ENCODE measurements around the gene ADAM23.

ADAM23 gene

GRCh38 chr2:206597717-206598218 lies 154.4 kb downstream of the ADAM23 start:
- Histone ChIP-seq H3K36me3 (ENCODE audit: control insufficient read depth, insufficient read depth, low read length) (no peaks in the 10 kb centered on the region), H3K27ac (ENCODE audit: low read length) (no peak overlapping the region), H3K4me1 (ENCODE audit: control insufficient read depth, insufficient read depth, low read length) (no peaks in the 10 kb centered on the region), H3K27me3 (ENCODE audit: control insufficient read depth, insufficient read depth, low read length) (no peaks in the 10 kb centered on the region), H3K4me3 (ENCODE audit: low read length) (no peak overlapping the region), H3K9me3 (ENCODE audit: control insufficient read depth, insufficient read depth, low read length) (no peaks in the 10 kb centered on the region)
- no CpG with 5 or more reads among the region's 3 CpGs for WGBS (ENCODE audit: insufficient coverage, insufficient read length)
- no peak for DNase-seq (ENCODE audit: low read depth, low spot score)

- Histone ChIP-seq H3K4me1 (ENCODE audit: control insufficient read depth, insufficient read depth, low read length) (no peaks in the 10 kb centered on the region), H3K4me3 (ENCODE audit: low read length) (no peak overlapping the region), H3K9me3 (ENCODE audit: control insufficient read depth, insufficient read depth, low read length) (no peaks in the 10 kb centered on the region), H3K27ac (ENCODE audit: low read length) (no peak overlapping the region), H3K36me3 (ENCODE audit: control insufficient read depth, insufficient read depth, low read length) (no peaks in the 10 kb centered on the region), H3K27me3 (ENCODE audit: control insufficient read depth, insufficient read depth, low read length) (no peaks in the 10 kb centered on the region)
- DNase-seq (ENCODE audit: low read depth, low spot score): no peak
- WGBS (ENCODE audit: insufficient coverage, insufficient read length): no CpG with 5 or more reads among the region's 3 CpGs
Observed at GRCh38 chr2:206603243-206603642, 159.9 kb downstream of the ADAM23 start.

GRCh38 chr2:206610451-206610850 lies 167.1 kb downstream of the ADAM23 start:
- WGBS (ENCODE audit: insufficient coverage, insufficient read length): no CpG with 5 or more reads among the region's 1 CpG
- no peak overlapping the region for H3K4me3 ChIP-seq (ENCODE audit: low read length)
- no peaks in the 10 kb centered on the region for H3K36me3 ChIP-seq (ENCODE audit: control insufficient read depth, insufficient read depth, low read length)
- H3K27ac ChIP-seq (ENCODE audit: low read length): no peak overlapping the region
- no peaks in the 10 kb centered on the region for H3K9me3 ChIP-seq (ENCODE audit: control insufficient read depth, insufficient read depth, low read length)
- no peaks in the 10 kb centered on the region for H3K27me3 ChIP-seq (ENCODE audit: control insufficient read depth, insufficient read depth, low read length)
- DNase-seq (ENCODE audit: low read depth, low spot score): no peak
- no peaks in the 10 kb centered on the region for H3K4me1 ChIP-seq (ENCODE audit: control insufficient read depth, insufficient read depth, low read length)

- H3K36me3 ChIP-seq (ENCODE audit: control insufficient read depth, insufficient read depth, low read length): no peaks in the 10 kb centered on the region
- no peak overlapping the region for H3K4me3 ChIP-seq (ENCODE audit: low read length)
- H3K27me3 ChIP-seq (ENCODE audit: control insufficient read depth, insufficient read depth, low read length): no peaks in the 10 kb centered on the region
- no peaks in the 10 kb centered on the region for H3K4me1 ChIP-seq (ENCODE audit: control insufficient read depth, insufficient read depth, low read length)
- no CpG with 5 or more reads among the region's 6 CpGs for WGBS (ENCODE audit: insufficient coverage, insufficient read length)
- H3K27ac ChIP-seq (ENCODE audit: low read length): no peak overlapping the region
- DNase-seq (ENCODE audit: low read depth, low spot score): no peak
- H3K9me3 ChIP-seq (ENCODE audit: control insufficient read depth, insufficient read depth, low read length): no peaks in the 10 kb centered on the region
Observed at GRCh38 chr2:206611191-206611590, 167.9 kb downstream of the ADAM23 start.

- no peaks in the 10 kb centered on the region for H3K4me1 ChIP-seq (ENCODE audit: control insufficient read depth, insufficient read depth, low read length)
- H3K36me3 ChIP-seq (ENCODE audit: control insufficient read depth, insufficient read depth, low read length): no peaks in the 10 kb centered on the region
- H3K27ac ChIP-seq (ENCODE audit: low read length): no peak overlapping the region
- H3K27me3 ChIP-seq (ENCODE audit: control insufficient read depth, insufficient read depth, low read length): no peaks in the 10 kb centered on the region
- no peak for DNase-seq (ENCODE audit: low read depth, low spot score)
- no peaks in the 10 kb centered on the region for H3K9me3 ChIP-seq (ENCODE audit: control insufficient read depth, insufficient read depth, low read length)
- no CpG with 5 or more reads among the region's 3 CpGs for WGBS (ENCODE audit: insufficient coverage, insufficient read length)
- H3K4me3 ChIP-seq (ENCODE audit: low read length): no peak overlapping the region
Observed at GRCh38 chr2:206611736-206612135, 168.4 kb downstream of the ADAM23 start.

GRCh38 chr2:206614811-206615210 lies 171.5 kb downstream of the ADAM23 start:
- Histone ChIP-seq H3K9me3 (ENCODE audit: control insufficient read depth, insufficient read depth, low read length) (no peaks in the 10 kb centered on the region), H3K36me3 (ENCODE audit: control insufficient read depth, insufficient read depth, low read length) (no peaks in the 10 kb centered on the region), H3K4me1 (ENCODE audit: control insufficient read depth, insufficient read depth, low read length) (no peaks in the 10 kb centered on the region), H3K4me3 (ENCODE audit: low read length) (no peak overlapping the region), H3K27me3 (ENCODE audit: control insufficient read depth, insufficient read depth, low read length) (no peaks in the 10 kb centered on the region), H3K27ac (ENCODE audit: low read length) (no peak overlapping the region)
- no peak for DNase-seq (ENCODE audit: low read depth, low spot score)
- 100% methylated on average over 1 of the region's 6 CpGs for WGBS (ENCODE audit: insufficient coverage, insufficient read length)

GRCh38 chr2:206615417-206616089 lies 172.2 kb downstream of the ADAM23 start:
- H3K36me3 ChIP-seq (ENCODE audit: control insufficient read depth, insufficient read depth, low read length): no peaks in the 10 kb centered on the region
- H3K27me3 ChIP-seq (ENCODE audit: control insufficient read depth, insufficient read depth, low read length): no peaks in the 10 kb centered on the region
- no peak overlapping the region for H3K27ac ChIP-seq (ENCODE audit: low read length)
- H3K9me3 ChIP-seq (ENCODE audit: control insufficient read depth, insufficient read depth, low read length): no peaks in the 10 kb centered on the region
- H3K4me3 ChIP-seq (ENCODE audit: low read length): no peak overlapping the region
- H3K4me1 ChIP-seq (ENCODE audit: control insufficient read depth, insufficient read depth, low read length): no peaks in the 10 kb centered on the region
- no peak for DNase-seq (ENCODE audit: low read depth, low spot score)
- WGBS (ENCODE audit: insufficient coverage, insufficient read length): no CpG with 5 or more reads among the region's 7 CpGs

- no CpG with 5 or more reads among the region's 2 CpGs for WGBS (ENCODE audit: insufficient coverage, insufficient read length)
- H3K27ac ChIP-seq (ENCODE audit: low read length): no peak overlapping the region
- H3K9me3 ChIP-seq (ENCODE audit: control insufficient read depth, insufficient read depth, low read length): no peaks in the 10 kb centered on the region
- DNase-seq (ENCODE audit: low read depth, low spot score): no peak
- no peaks in the 10 kb centered on the region for H3K4me1 ChIP-seq (ENCODE audit: control insufficient read depth, insufficient read depth, low read length)
- H3K27me3 ChIP-seq (ENCODE audit: control insufficient read depth, insufficient read depth, low read length): no peaks in the 10 kb centered on the region
- H3K36me3 ChIP-seq (ENCODE audit: control insufficient read depth, insufficient read depth, low read length): no peaks in the 10 kb centered on the region
- no peak overlapping the region for H3K4me3 ChIP-seq (ENCODE audit: low read length)
Observed at GRCh38 chr2:206616151-206616550, 172.8 kb downstream of the ADAM23 start.

GRCh38 chr2:206619011-206619410 lies 175.7 kb downstream of the ADAM23 start:
- no CpG with 5 or more reads among the region's 3 CpGs for WGBS (ENCODE audit: insufficient coverage, insufficient read length)
- no peaks in the 10 kb centered on the region for H3K27me3 ChIP-seq (ENCODE audit: control insufficient read depth, insufficient read depth, low read length)
- no peaks in the 10 kb centered on the region for H3K36me3 ChIP-seq (ENCODE audit: control insufficient read depth, insufficient read depth, low read length)
- H3K27ac ChIP-seq (ENCODE audit: low read length): no peak overlapping the region
- no peaks in the 10 kb centered on the region for H3K9me3 ChIP-seq (ENCODE audit: control insufficient read depth, insufficient read depth, low read length)
- no peak overlapping the region for H3K4me3 ChIP-seq (ENCODE audit: low read length)
- H3K4me1 ChIP-seq (ENCODE audit: control insufficient read depth, insufficient read depth, low read length): no peaks in the 10 kb centered on the region
- no peak for DNase-seq (ENCODE audit: low read depth, low spot score)

GRCh38 chr2:206626108-206626507 lies 182.8 kb downstream of the ADAM23 start:
- H3K9me3 ChIP-seq (ENCODE audit: control insufficient read depth, insufficient read depth, low read length): no peaks in the 10 kb centered on the region
- no peaks in the 10 kb centered on the region for H3K4me1 ChIP-seq (ENCODE audit: control insufficient read depth, insufficient read depth, low read length)
- H3K4me3 ChIP-seq (ENCODE audit: low read length): no peak overlapping the region
- no peaks in the 10 kb centered on the region for H3K27me3 ChIP-seq (ENCODE audit: control insufficient read depth, insufficient read depth, low read length)
- DNase-seq (ENCODE audit: low read depth, low spot score): no peak
- no peaks in the 10 kb centered on the region for H3K36me3 ChIP-seq (ENCODE audit: control insufficient read depth, insufficient read depth, low read length)
- no peak overlapping the region for H3K27ac ChIP-seq (ENCODE audit: low read length)
- no CpG with 5 or more reads among the region's 2 CpGs for WGBS (ENCODE audit: insufficient coverage, insufficient read length)

- Histone ChIP-seq H3K4me1 (ENCODE audit: control insufficient read depth, insufficient read depth, low read length) (no peaks in the 10 kb centered on the region), H3K36me3 (ENCODE audit: control insufficient read depth, insufficient read depth, low read length) (no peaks in the 10 kb centered on the region), H3K27me3 (ENCODE audit: control insufficient read depth, insufficient read depth, low read length) (no peaks in the 10 kb centered on the region), H3K9me3 (ENCODE audit: control insufficient read depth, insufficient read depth, low read length) (no peaks in the 10 kb centered on the region), H3K4me3 (ENCODE audit: low read length) (no peak overlapping the region), H3K27ac (ENCODE audit: low read length) (no peak overlapping the region)
- no peak for DNase-seq (ENCODE audit: low read depth, low spot score)
Observed at GRCh38 chr2:206627632-206628031, 184.3 kb downstream of the ADAM23 start.

Measured in iPS DF 6.9 (cell line).